ENCODE data around the gene HSPB7.

Gene HSPB7

DNA sequence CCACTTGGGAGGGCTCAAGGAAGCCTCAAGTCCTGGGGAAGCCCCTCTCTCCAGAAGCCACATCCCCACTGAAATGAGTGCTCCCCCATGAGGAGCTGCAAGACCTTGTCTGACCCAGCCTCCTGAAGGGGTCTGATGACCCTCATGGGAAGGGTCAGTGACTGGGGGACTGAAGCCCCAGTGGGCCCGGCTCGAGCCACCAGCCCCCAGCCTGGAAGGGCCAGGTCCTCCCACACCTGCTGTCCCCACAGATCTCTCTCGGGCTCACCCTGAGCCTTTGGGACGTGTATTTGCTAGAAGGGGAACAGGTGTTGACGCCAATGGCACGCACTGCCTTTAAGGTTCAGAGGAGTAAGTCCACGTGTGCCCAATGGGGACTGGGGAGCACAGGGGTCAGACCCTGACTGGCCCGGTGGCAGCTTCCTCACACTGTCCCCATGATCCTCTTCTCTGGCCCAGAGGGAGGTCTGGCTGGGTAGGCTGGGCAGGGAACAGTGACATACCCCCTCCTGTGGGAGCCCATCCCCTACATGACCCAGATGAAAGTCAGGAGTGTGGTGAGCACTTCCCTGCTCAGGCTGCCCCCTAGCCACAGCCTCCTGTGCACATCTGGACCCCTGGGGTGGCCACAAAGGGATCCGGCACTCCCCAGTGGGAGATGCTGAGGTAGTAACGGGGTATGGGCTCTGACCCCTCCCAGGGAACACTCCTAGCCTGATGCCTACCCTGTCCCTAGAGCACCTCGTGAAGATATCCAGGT lies 26.2 kb downstream of the HSPB7 start:
- TF ChIP-seq, protein P1, sequence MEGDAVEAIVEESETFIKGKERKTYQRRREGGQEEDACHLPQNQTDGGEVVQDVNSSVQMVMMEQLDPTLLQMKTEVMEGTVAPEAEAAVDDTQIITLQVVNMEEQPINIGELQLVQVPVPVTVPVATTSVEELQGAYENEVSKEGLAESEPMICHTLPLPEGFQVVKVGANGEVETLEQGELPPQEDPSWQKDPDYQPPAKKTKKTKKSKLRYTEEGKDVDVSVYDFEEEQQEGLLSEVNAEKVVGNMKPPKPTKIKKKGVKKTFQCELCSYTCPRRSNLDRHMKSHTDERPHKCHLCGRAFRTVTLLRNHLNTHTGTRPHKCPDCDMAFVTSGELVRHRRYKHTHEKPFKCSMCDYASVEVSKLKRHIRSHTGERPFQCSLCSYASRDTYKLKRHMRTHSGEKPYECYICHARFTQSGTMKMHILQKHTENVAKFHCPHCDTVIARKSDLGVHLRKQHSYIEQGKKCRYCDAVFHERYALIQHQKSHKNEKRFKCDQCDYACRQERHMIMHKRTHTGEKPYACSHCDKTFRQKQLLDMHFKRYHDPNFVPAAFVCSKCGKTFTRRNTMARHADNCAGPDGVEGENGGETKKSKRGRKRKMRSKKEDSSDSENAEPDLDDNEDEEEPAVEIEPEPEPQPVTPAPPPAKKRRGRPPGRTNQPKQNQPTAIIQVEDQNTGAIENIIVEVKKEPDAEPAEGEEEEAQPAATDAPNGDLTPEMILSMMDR (IDR thresholded peaks at IDR 0.05) = no peak

DNA sequence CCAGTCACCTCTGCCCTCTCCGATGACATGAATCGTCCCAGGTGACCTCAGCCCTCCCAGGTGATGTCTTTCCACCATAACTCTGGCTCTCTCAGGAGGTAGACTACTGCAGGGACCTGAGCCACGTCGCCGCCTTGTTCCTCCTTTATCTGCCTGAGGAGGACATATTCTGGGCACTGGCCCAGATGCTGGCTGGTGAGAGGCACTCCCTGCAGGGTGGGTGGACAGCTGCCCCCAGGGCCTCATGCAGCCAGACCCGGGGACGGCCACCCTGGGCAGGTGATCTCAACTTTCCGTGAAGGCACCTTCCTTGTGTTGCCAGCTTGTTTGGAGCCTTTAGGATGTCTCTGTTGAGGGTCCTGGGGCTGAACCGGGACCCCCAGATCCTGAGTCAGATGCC lies 28.1 kb downstream of the HSPB7 start:
- TF ChIP-seq, protein P1 (IDR thresholded peaks at IDR 0.05) = no peak

DNA sequence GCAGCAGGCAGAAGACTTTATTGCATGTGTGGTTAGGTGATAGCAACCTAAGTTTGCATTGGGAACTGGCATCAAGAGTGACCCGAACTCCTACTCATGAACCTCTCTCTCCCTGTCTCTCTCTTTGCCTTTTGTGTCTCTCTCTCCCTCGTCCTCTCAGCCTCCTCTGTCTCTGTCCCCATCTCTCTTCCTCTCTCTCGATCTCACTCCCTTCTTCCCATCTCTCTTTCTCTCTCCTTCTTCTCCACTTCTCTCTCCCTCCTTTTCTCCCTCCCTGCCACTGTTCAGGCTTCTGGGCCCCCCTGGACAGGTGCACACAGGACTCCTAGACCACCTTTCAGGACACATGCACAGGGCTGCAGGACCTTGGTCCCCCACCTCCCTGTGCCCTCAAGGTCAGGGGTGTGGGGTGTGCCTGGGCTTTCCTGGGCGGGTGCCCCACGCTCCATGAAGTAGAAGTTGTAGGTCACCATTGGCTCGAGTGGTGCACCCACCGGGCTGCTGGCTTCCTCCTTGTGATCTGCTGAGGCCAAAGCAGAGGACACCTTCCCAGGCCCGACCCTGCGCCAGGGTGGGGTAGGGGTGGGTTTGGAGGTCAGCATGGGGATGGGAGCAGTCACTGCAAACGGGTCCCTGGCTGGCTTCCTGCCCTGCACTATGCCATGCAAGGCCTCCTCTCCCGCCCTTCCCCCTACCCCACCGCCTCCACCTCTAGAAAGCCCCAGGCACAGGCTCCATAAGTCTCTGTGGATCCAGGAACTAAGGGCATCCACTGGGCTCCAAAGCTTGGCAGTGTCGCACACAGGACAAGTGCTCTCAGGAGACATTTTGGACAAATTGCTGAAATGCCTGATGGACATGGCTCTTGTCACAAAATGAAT lies 28.7 kb downstream of the HSPB7 start:
- TF ChIP-seq, protein P1 (IDR thresholded peaks at IDR 0.05) = no peak

DNA sequence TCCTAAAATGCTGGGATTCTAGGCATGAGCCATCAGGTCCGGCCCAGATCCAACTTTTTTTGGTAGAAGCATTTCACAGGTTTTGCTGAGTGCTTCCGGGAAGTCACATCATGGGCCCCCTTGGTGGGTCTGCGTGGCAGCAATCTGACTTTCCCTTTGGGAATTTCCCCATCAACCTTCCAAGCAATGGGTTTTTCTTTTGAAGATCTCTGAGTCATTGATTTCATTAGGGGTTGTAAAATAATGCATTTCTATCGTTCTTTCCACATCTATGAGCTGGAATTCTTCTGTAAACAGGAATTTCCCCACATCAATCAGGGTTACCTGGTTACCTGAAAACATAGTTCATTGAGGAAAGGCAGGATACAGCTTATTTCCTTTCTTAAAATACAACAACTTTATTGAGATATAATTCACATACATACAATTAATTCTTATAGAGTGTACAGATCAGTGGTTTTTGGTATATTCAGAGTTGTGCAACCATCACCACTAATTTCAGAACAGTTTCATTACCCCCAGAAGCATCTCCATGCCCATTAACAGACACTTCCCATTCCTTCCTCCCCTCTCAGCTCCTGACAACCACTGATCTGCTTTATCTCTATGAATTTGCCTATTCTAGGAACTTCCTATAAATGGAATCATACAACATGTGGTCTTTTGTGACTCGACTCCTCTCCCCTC lies 32.1 kb downstream of the HSPB7 start:
- TF ChIP-seq, protein P1 (IDR thresholded peaks at IDR 0.05) = no peak

DNA sequence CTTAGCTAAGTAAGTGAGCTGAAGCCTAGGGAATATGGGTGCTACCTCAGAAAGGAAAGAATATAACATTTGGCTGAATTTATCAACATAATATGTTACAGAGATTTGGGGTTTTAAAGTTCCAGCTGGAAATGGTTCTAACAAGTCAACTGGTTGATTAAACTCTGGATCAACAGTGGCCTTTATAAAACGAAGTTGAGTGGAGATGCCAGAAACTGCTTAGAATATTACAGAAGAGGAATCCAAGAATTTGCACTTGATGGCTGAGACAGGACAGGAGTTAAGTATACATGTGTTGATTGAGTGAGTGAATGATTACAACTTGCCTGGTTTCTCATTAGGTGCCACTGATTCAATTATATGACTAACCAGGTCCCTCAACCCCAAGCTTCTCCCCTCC lies 34.6 kb downstream of the HSPB7 start:
- TF ChIP-seq, protein P1 (IDR thresholded peaks at IDR 0.05) = no peak

DNA sequence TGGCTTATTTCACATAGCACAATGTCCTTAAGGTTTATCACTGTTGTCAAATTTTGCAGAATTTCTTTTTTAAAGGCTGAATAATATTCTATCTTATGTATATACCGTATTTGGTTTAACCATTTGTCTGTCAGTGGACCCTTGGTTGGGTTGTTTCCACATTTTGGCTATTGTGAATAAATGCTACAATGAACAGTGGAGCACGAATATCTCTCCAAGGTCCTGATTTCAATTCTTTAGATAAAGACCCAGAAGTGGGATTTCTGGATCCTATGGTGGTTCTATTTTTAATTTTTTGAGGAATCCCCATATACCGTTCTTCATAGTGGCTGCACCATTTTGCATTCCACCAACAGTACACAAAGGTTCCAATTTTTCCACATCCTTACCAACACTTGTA lies 36.2 kb downstream of the HSPB7 start:
- TF ChIP-seq, protein P1 (IDR thresholded peaks at IDR 0.05) = no peak
